Hepatocyte (in vitro differentiated cells): ENCODE results near the gene AGT.

Source experiments
- EZH2 ChIP-seq: fragments of 200-600 bp; sonication (generic); IDR thresholded peaks from 2 replicates; pipeline ENCODE4 v1.6.1; 2016; ENCODE audit warnings: antibody characterized with exemption, mild to moderate bottlenecking, borderline replicate concordance
- TF ChIP-seq, protein P1 (sequence below): fragments of 200-600 bp; sonication (generic); IDR thresholded peaks from 2 replicates; pipeline ENCODE4 v1.5.1; 2016; ENCODE audit warnings: antibody characterized with exemption, mild to moderate bottlenecking; ENCODE audit not compliant: poor library complexity

DNA sequence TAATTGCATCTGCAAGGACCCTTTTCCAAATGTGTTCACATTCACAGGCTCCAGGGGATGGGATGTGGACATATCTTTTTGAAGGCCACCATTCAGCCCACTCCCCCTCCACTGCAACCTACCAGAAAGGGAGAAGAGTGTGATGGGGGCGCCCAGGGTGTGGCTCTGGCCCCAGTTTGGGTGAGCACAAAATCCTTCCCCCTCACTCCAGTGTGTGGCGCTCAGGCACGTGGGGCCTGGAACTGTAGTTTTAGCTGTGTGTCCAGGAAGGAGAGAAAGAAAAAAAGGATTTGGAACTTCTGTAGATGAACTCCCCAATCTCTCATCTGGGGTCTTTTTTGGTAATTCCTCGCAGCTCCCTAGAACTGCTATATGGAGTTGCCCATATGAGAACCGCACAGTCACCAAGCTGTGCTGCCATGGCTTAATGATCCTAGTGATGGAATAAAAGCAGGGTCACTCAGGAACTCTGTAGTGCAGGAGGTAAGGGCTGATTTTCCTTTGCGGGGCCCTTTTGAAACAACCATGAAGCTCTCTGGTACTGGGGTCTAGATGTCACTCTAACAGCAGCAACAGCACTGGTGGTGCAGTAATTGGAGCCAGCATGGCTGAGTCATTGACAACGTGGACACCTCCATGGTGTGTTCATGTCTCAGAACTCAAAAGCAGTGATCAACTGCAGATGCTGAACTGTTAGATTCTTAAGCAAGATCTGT is 17.0 kb downstream of the AGT start:
- TF ChIP-seq, protein P1, sequence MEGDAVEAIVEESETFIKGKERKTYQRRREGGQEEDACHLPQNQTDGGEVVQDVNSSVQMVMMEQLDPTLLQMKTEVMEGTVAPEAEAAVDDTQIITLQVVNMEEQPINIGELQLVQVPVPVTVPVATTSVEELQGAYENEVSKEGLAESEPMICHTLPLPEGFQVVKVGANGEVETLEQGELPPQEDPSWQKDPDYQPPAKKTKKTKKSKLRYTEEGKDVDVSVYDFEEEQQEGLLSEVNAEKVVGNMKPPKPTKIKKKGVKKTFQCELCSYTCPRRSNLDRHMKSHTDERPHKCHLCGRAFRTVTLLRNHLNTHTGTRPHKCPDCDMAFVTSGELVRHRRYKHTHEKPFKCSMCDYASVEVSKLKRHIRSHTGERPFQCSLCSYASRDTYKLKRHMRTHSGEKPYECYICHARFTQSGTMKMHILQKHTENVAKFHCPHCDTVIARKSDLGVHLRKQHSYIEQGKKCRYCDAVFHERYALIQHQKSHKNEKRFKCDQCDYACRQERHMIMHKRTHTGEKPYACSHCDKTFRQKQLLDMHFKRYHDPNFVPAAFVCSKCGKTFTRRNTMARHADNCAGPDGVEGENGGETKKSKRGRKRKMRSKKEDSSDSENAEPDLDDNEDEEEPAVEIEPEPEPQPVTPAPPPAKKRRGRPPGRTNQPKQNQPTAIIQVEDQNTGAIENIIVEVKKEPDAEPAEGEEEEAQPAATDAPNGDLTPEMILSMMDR = no peak
- TF ChIP-seq EZH2 = no peak
